ENCODE measurements around the gene SSRP1. TPM values are rescaled to one million over a fixed set of nuclear protein-coding genes. Genes with fewer than 3 reads are reported as not detected.

The SSRP1 gene
- total RNA-seq, 2 experiments from 2014 or later: 311 to 314 TPM

GRCh38 chr11:57343825-57344224 lies 8.1 kb upstream of the SSRP1 start:
- POLR2A ChIA-PET: no interaction called here
- CTCF ChIA-PET: interaction anchor here (0.8 kb wide), 1 partner anchor 114 kb away, joined by 3 read pairs; no protein-coding TSS in a partner anchor

- ChIA-PET POLR2A (interaction anchor here (0.6 kb wide), 1 partner anchor 390 kb away, joined by 8 read pairs; no protein-coding TSS in a partner anchor), CTCF (no interaction called here)
Measured at GRCh38 chr11:57342702-57343101, 7.0 kb upstream of the SSRP1 start.

GRCh38 chr11:57341250-57341808 lies 5.6 kb upstream of the SSRP1 start:
- ChIA-PET CTCF (interaction anchor here (0.6 to 1.3 kb wide), 2 partner anchors 15 to 141 kb away, joined by 3 read pairs; no protein-coding TSS in a partner anchor), POLR2A (no interaction called here)

- POLR2A ChIA-PET: no interaction called here
- CTCF ChIA-PET: interaction anchor here (0.7 kb wide), 1 partner anchor 9 kb away, joined by 3 read pairs; no protein-coding TSS in a partner anchor
Measured at GRCh38 chr11:57340039-57340615, 4.4 kb upstream of the SSRP1 start.

GRCh38 chr11:57339328-57339727 lies 3.6 kb upstream of the SSRP1 start:
- ChIA-PET POLR2A (no interaction called here), CTCF (no interaction called here)

GRCh38 chr11:57338142-57338541 lies 2.5 kb upstream of the SSRP1 start, which contains the start of gene P2RX3:
Gene P2RX3, plus strand, starts transcription at chr11:57338352. Its CDS starts 199 bp downstream, at chr11:57338551.
- POLR2A ChIA-PET: no interaction called here

GRCh38 chr11:57336856-57337255 lies 1.2 kb upstream of the SSRP1 start:
- POLR2A ChIA-PET: interaction anchor here (0.6 to 2.0 kb wide), 2 partner anchors 11 to 15 kb away, joined by 3 to 19 read pairs; partner anchors contain the start of gene TNKS1BP1
- CTCF ChIA-PET: interaction anchor here (0.6 to 1.0 kb wide), 3 partner anchors 9 to 191 kb away, joined by 3 to 4 read pairs (median 3); no protein-coding TSS in a partner anchor

More at GRCh38 chr11:57338142-57338541, 2.5 kb upstream of the SSRP1 start, which contains the start of gene P2RX3:
- CTCF ChIA-PET: interaction anchor here (1.5 kb wide), 1 partner anchor 120 kb away, joined by 7 read pairs; no protein-coding TSS in a partner anchor

GRCh38 chr11:57336111-57336666 lies 497 bp upstream of the SSRP1 start:
- ChIA-PET CTCF (interaction anchor here (0.8 to 1.0 kb wide), 2 partner anchors 10 to 191 kb away, joined by 3 to 4 read pairs; no protein-coding TSS in a partner anchor), POLR2A (interaction anchor here (0.6 to 2.0 kb wide), 4 partner anchors 10 to 232 kb away, joined by 3 to 19 read pairs (median 4); partner anchors contain the start of genes TNKS1BP1 and UBE2L6)

- POLR2A ChIA-PET: interaction anchor here (1.1 to 2.0 kb wide), 4 partner anchors 9 to 406 kb away, joined by 3 to 19 read pairs (median 4); partner anchors contain the start of genes SELENOH, TNKS1BP1 and UBE2L6
- CTCF ChIA-PET: interaction anchor here (0.9 to 1.7 kb wide), 6 partner anchors 10 to 158 kb away, joined by 3 to 6 read pairs (median 4); partner anchors contain the start of gene TNKS1BP1
Measured at GRCh38 chr11:57335023-57335342, 709 bp downstream of the SSRP1 start.

GRCh38 chr11:57332694-57333440 lies 2.8 kb downstream of the SSRP1 start:
- ChIA-PET CTCF (no interaction called here), POLR2A (no interaction called here)

- ChIA-PET CTCF (no interaction called here), POLR2A (no interaction called here)
Measured at GRCh38 chr11:57331720-57332119, 4.0 kb downstream of the SSRP1 start.

- ChIA-PET CTCF (interaction anchor here (1.0 kb wide), 1 partner anchor 10 kb away, joined by 3 read pairs; no protein-coding TSS in a partner anchor), POLR2A (no interaction called here)
Measured at GRCh38 chr11:57330029-57330428, 5.7 kb downstream of the SSRP1 start.

- ChIA-PET CTCF (interaction anchor here (1.3 kb wide), 1 partner anchor 18 kb away, joined by 5 read pairs; no protein-coding TSS in a partner anchor), POLR2A (no interaction called here)
Measured at GRCh38 chr11:57327721-57328120, 8.0 kb downstream of the SSRP1 start.

- POLR2A ChIA-PET: interaction anchor here (0.5 to 2.0 kb wide), 3 partner anchors 10 to 151 kb away, joined by 3 to 19 read pairs (median 4); partner anchors contain the start of gene SSRP1
Measured at GRCh38 chr11:57325735-57326048, 10.0 kb downstream of the SSRP1 start.

GRCh38 chr11:57324886-57325734 lies 10.6 kb downstream of the SSRP1 start, which contains the start of gene TNKS1BP1:
Gene TNKS1BP1, minus strand, starts transcription at chr11:57324952. Its CDS starts 3,067 bp downstream, at chr11:57321885.
- ChIA-PET CTCF (interaction anchor here (0.6 to 1.4 kb wide), 6 partner anchors 10 to 499 kb away, joined by 3 to 4 read pairs (median 3); partner anchors contain the start of genes SSRP1 and ZDHHC5), POLR2A (interaction anchor here (0.5 to 2.0 kb wide), 3 partner anchors 11 to 152 kb away, joined by 3 to 19 read pairs (median 4); partner anchors contain the start of gene SSRP1)

More at GRCh38 chr11:57325735-57326048, 10.0 kb downstream of the SSRP1 start:
- CTCF ChIA-PET: interaction anchor here (0.6 to 1.4 kb wide), 5 partner anchors 9 to 499 kb away, joined by 3 to 4 read pairs (median 3); partner anchors contain the start of genes SSRP1 and ZDHHC5

GRCh38 chr11:57324154-57324885 lies 11.4 kb downstream of the SSRP1 start:
- POLR2A ChIA-PET: interaction anchor here (0.5 to 0.7 kb wide), 3 partner anchors 11 to 132 kb away, joined by 3 to 4 read pairs (median 4); partner anchors contain the start of gene SSRP1
- CTCF ChIA-PET: interaction anchor here (1.1 to 1.4 kb wide), 2 partner anchors 11 to 203 kb away, joined by 3 to 4 read pairs; partner anchors contain the start of gene SSRP1

GRCh38 chr11:57323855-57324153 lies 11.9 kb downstream of the SSRP1 start:
- POLR2A ChIA-PET: interaction anchor here (0.5 to 0.7 kb wide), 3 partner anchors 12 to 133 kb away, joined by 3 to 4 read pairs (median 4); partner anchors contain the start of gene SSRP1
- CTCF ChIA-PET: no interaction called here

All from activated CD8-positive, alpha-beta memory T cell treated with anti-CD3 and anti-CD28 coated beads for 36 hours (primary cell).